Gastrocnemius medialis (tissue), 4 donors: ENCODE data around the gene TMEM238.

Experiments
- CTCF ChIP-seq, 5 experiments: fragments of 450-650 bp in 3 of 5; fragments of 200-600 bp in 2 of 5; sonication (generic) in 2 of 5; IDR thresholded peaks in 4 of 5; conservative IDR thresholded peaks in 1 of 5; 1 replicate in 4 of 5; 2 replicates in 1 of 5; pipeline ENCODE4 v1.5.1; 2016 to 2019; ENCODE audit warnings: antibody characterized with exemption in 5 of 5, mild to moderate bottlenecking in 3 of 5, moderate library complexity in 3 of 5
- POLR2A ChIP-seq, 2 donors: fragments of 450-650 bp; IDR thresholded peaks; one replicate each; pipeline ENCODE4 v1.6.1; 2017; ENCODE audit warnings: antibody characterized with exemption in 2 of 2, mild to moderate bottlenecking in 2 of 2, moderate library complexity in 2 of 2

- TF ChIP-seq POLR2A (IDR thresholded peaks at IDR 0.05): no peak
- no peak for TF ChIP-seq CTCF (IDR thresholded peaks at IDR 0.05 in 4 of 5, conservative IDR thresholded peaks at IDR 0.05 in 1 of 5)
Observed at GRCh38 chr19:55382013-55382412, 2.1 kb downstream of the TMEM238 start.
